SKM-1 treated with dmso at 0.1 percent for 144 hours (cell line): ENCODE results near the gene LSM7.

Source experiments
- DNase-seq: peaks from one replicate; lab custom pipeline; 2025; ENCODE audit not compliant: unreplicated experiment; lab: John Stamatoyannopoulos, UW

The LSM7 gene

GRCh38 chr19:2328401-2329148 is at the start of gene LSM7, which contains the start of gene SPPL2B:
LSM7 (minus strand) TSS chr19:2328586; CDS start chr19:2328566, 20 bp downstream.
SPPL2B (plus strand) TSS chr19:2328684; CDS start chr19:2328710, 26 bp downstream.
- peak; percentile 80 for DNase-seq

DNA sequence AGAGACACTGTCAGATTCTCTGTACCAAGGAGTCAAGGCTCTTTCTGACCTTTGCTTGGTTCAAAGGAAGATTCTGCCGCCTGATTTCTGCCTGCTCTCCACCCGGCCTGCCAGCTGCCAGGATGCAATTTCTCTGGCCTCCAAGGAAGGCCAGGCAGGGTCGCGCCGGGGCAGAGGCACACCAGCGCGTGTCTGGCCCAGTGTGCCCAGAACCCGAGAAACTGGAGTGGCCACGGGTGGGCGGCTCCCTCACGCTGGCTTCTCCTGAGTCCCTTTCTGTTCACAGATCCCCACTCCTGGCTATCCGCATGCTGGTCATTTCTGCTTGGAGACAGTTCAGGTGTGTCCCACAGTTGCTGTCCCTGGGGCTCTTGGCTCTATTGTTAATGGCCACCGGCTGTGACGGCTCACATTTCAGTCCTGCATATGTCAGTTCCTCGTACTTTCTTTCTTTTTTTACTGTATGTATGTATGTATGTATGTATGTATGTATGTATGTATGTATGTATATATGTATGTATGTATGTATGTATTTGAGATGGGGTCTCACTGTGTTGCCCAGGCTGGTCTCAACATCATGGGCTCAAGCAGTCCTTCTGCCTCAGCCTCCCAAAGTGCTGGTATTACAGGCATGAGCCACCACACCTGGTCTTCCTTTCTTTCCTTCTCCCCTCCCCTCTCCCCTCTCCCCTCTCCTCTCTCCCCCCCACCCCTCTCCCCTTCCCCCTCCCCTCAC is 48.6 kb upstream of the LSM7 start:
- no peak for DNase-seq

DNA sequence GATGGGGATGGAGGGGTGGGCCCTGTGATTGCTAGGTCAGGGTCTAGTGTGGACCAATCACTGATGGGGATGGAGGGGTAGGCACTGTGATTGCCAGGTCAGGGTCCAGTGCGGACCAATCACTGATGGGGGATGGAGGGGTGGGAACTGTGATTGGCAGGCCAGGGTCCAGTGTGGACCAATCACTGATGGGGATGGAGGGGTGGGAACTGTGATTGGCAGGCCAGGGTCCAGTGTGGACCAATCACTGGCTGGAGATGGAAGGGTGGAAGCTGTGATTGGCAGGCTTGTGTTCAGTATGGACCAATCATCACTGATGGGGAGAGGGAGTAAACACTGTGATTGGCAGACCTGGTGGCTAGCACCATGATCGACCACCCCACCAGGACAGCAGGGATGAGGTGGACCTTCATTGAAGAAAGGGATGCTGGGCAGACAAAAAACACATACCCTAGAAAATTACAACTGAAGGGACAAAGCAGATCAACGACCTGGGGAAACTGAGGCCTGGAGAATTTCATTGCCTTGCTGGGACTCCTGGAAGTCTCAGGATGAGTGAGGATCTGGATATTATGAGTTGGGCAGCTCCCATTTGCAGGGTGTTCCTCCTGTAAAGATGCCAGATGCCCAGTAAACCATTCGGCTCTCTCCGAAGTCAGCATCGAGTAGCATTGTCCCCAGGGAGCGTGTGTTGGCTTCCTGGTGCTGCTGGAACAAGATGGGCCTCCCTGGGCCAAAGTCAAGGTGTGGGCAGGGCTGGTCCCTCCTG is 47.2 kb upstream of the LSM7 start:
- DNase-seq = no peak

GRCh38 chr19:2374808-2375207 is 46.4 kb upstream of the LSM7 start:
- DNase-seq = no peak

DNA sequence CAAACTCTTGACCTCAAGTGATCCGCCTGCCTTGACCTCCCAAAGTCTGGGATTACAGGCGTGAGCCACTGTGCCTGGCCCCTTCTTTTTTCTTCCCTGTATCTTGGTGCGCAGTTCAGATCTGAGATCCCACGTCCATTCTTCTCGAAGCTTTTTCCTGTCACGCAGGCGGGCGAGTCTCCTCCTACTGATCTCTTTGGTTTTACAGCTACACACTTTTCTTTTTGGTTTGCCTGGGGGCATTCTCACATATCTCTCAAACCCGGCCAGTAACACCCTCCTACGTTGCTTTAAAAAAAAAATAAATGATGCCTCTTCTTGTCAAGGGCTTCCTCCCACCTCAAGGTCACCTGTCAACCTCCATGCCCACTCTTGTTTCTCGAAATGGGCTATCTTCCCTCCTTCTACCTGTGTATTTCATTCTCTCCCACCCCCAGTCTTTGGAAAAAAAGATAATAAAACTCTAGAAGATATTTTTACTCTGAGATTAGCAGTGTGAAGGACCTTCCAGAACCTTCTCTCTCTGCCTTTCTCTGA is 43.8 kb upstream of the LSM7 start:
- DNase-seq = no peak

- DNase-seq = no peak
Measured at GRCh38 chr19:2371656-2372055, 43.3 kb upstream of the LSM7 start.

- DNase-seq = no peak
Measured at GRCh38 chr19:2365201-2365970, 37.0 kb upstream of the LSM7 start.

- no peak for DNase-seq
Measured at GRCh38 chr19:2363419-2363818, 35.0 kb upstream of the LSM7 start.

GRCh38 chr19:2362970-2363300 is 34.5 kb upstream of the LSM7 start:
- no peak for DNase-seq

DNA sequence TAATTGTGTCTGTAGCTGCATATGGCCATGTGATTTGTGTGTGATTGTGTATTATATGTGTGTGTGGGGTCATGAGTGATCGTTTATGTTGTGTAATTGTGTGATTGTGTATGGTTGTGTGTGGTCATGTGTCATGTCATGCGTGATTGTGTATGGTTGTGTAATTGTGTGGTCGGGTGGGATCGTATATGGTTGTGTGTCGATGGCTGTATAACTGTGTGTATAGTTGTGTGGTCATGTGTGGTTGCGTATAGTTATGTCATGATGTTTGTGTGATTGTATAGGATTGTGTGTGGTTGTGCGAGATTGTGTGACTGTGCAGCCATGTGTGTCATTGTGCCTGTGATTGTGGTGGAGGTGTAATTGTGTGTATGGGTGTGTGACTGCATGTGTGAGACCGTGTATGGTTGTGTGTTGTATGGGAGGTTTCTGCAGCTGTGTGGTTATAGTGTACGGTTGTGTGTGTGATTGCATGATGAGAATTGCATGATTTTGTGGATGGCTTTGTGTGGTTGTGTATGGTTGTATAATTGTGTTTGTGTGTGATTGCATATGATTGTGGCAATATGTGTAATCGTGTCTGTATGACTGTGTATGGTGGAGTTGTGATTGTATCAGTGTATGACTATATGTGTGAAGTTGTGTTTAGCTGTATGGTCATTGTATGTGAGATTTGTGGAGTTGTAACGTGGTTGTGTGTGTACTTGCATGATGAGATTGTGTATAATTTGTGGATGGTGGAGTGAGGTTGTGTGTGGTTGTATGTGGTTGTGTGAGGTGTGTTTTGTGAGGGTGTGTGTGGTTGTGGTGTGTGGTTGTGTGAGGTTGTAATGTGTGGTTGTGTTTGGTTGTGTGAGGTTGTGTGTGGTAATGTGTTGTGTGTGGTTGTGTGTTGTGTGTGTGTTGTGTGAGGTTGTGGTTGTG is 33.9 kb upstream of the LSM7 start:
- no peak for DNase-seq

DNA sequence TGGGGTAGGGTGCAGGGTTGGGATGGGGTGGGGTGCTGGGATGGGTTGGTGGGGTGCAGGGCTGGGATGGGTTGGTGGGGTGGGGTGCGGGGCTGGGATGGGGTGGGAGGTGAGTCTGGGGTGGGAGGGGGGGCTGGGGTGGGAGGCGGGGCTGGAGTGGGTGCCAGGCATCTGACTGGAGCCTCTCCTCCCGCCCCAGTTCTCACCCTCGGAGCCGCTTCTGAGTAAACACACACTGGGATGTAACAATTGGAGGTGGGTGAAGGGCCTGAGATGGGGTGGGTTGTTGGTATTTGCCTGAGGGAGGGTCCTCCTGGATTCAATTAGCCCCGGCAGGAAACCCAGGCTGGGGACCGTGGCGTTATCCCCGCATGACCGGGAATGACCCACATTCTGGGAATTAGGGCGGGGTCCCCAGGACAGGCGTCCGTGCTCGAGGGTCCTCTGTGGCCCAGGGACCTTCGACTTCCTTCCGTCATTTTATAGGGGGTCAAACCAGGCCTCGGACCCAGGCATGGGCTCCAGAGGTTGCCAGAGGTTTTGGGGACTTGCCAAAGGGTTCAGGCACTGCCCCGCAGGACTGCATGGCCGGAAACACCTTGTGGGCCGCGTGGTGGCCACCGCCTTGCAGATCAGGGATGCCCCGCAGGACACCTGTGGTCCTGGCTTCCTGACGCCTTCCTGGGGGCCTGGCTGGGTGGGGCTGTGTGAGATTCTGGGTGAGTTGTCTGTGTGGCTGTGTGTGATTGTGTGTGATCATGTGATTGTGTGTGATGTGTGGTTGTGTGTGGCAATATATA is 33.1 kb upstream of the LSM7 start:
- DNase-seq = no peak

- no peak for DNase-seq
Measured at GRCh38 chr19:2360833-2361232, 32.4 kb upstream of the LSM7 start.

- DNase-seq = no peak
Measured at GRCh38 chr19:2359992-2360685, 31.8 kb upstream of the LSM7 start, which contains the start of gene TMPRSS9. TMPRSS9 (plus strand) TSS chr19:2360265; CDS start chr19:2389786, 29,521 bp downstream.

DNA sequence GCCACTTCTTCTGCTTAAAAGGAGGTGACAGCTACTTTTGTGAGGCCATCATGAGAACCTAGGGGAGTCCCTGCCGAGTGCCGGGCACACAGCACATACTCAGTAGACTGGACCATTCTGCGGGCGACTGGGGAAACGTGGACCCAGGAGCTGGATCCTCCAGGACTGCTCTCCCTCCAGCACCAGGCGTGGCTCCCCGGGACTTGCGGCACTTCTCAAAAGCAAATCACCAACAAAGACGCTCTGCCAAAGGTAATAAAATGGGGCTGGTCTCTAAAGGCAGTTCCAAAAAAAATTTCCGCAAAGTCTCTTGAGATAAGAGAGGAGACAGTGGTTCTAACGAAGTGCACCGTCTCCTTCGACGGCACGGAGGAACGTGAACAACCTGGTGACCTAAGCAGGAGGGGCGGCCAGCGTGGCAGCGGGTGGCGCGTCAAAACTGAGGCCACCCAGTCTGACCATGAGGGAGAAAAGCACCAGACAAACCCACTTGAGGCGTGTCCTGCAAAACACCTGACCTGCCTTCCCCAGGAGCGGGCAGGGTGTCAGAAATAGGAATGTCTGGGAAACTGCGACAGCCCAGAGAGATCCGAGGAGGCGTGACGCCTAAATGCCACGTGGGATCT is 30.3 kb upstream of the LSM7 start:
- no peak for DNase-seq

DNA sequence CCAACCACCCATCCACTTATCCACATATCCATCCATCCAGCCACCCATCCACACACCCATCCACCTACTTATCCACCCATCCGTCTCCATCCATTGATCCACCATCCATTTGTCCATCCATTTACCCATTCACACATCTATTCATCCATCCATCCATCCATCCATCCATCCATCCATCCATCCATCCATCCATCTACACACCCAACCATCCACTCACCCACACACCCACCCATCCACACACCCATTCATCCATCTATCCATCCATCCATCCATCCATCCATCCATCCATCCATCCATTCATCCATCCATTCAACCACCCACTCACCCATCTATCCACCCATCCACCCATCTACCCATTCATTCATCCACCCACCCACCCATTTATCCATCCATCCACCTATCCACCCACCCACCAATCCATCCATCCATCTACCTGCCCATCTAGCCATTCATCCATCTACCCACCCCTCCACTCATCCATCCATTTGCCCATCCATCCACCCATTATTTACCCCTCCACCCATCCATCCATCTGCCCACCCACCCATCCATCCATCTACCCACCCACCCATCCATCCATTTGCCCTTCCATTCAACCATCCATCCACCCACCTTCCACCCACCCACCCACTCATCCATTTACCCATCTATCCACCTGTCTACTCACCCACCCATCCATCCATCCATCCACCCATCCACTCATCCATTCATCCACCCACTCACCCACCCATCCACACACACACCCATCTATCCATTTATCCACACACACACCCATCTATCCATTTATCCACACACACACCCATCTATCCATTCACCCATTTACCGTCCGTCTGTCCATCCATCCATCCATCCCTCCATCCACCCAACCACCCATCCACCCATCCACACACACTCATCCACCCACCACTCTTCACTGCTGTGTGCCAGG is 29.2 kb upstream of the LSM7 start:
- DNase-seq = no peak

DNA sequence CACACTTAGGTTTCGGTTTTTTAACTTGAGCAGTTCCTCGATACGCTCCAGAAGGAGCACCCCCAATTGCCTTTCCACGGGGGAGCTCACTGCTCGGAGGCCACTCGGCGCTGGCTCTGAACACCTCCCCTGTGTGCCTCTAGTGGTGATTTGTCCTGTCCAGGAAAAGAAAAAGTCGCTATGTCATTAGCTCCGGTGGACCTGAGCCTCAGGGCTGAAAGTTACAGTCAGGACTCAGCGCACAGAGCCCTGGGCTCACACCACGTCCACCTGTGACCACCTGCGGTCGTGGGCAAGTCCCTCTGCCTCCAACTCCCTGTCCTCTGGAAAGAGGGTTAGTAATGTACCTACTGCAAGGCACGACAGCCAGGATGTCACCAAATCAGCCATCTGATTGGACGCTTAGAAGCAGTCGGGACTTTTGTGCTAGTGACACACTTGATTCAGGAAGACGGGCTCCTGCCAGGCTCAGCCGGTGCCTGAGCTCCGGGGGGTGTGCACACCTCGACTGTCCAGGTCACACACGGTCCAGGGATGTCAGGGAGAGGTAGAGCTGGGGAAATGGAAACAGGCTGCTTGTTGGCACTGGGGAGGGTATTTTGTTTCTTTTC is 27.8 kb upstream of the LSM7 start:
- DNase-seq = no peak
